Transverse colon (tissue), 3 donors: ENCODE results near the gene RABGAP1.

ENCODE experiments used
- CTCF ChIP-seq, 5 experiments: fragments of 200-600 bp in 3 of 5; fragments of 450-650 bp in 2 of 5; sonication (generic) in 3 of 5; IDR thresholded peaks; 1 replicate in 2 of 5; 2 replicates in 3 of 5; pipeline ENCODE4 v1.5.1; 2016 to 2017; ENCODE audit warnings: antibody characterized with exemption in 5 of 5, inconsistent platforms in 3 of 5, mild to moderate bottlenecking in 2 of 5, moderate library complexity in 1 of 5
- EP300 ChIP-seq: sonication (generic); formaldehyde crosslinking; IDR thresholded peaks from one replicate; pipeline ENCODE4 v1.6.1; 2017; ENCODE audit warnings: antibody characterized with exemption, low read depth

GRCh38 chr9:123000371-123001068 is 59.7 kb downstream of the RABGAP1 start:
- no peak for TF ChIP-seq CTCF (IDR thresholded peaks at IDR 0.05)
- TF ChIP-seq EP300, result no peak
